BE2C (cell line): ENCODE measurements around the gene THRAP3.

Experiments used
- DNase-seq: peaks from one replicate; pipeline ENCODE4 v3.0.0-alpha.2; 2020
- H3K27me3 ChIP-seq: fragments of 250-450 bp; sonication (Bioruptor Pico); 2 replicates; pipeline ENCODE4 v1.5.1; 2020; ENCODE audit warnings: mild to moderate bottlenecking
- H3K36me3 ChIP-seq: fragments of 250-450 bp; sonication (Bioruptor Pico); 2 replicates; pipeline ENCODE4 v1.5.1; 2020; ENCODE audit warnings: mild to moderate bottlenecking
- H3K4me1 ChIP-seq: fragments of 250-450 bp; sonication (Bioruptor Pico); 2 replicates; pipeline ENCODE4 v1.5.1; 2020
- H3K4me3 ChIP-seq: 2 replicates; pipeline ENCODE4 v1.5.1; 2011; ENCODE audit warnings: low read depth, low read length
- H3K9me3 ChIP-seq: fragments of 250-450 bp; sonication (Bioruptor Pico); 2 replicates; pipeline ENCODE4 v1.5.1; 2020
- TF ChIP-seq, protein P1 (sequence below): IDR thresholded peaks from 2 replicates; pipeline ENCODE4 v1.5.1; 2012; ENCODE audit warnings: mild to moderate bottlenecking, low read depth, low read length

The THRAP3 gene

DNA sequence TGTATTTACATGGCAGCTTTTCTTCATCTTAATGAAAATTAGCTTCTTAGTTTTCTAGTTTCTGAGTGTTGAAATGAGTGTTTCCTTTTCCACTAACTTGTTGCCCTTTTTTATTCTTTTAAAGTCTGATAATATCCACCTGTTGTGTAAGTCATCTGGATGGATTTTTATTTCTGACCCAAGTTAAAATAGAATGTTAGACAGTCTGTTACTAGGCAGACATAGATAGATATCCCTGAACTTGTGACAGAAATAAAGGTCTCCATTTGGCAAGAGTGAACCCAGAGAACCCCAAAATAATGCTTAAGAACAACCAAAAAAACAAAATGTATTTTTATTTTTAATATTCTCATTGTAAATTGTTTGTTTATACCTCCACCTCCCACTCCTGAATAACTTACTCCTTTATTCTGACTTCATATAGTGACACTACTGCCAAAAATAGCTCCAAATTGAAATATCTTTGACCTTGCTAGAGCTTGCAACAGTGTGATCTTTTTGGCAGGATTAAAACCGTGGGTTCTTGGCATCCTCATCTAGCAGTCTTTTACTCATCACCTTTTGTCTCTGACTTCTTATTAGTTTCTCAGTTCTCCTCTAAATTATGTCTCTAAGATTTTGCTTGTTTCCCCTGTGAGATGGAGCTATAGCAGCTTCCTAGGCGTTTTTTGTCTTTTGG is 55.0 kb downstream of the THRAP3 start:
- H3K36me3 ChIP-seq = peaks cover 3% of the 10 kb centered on the region; the same call in 1 of the 2 replicates

DNA sequence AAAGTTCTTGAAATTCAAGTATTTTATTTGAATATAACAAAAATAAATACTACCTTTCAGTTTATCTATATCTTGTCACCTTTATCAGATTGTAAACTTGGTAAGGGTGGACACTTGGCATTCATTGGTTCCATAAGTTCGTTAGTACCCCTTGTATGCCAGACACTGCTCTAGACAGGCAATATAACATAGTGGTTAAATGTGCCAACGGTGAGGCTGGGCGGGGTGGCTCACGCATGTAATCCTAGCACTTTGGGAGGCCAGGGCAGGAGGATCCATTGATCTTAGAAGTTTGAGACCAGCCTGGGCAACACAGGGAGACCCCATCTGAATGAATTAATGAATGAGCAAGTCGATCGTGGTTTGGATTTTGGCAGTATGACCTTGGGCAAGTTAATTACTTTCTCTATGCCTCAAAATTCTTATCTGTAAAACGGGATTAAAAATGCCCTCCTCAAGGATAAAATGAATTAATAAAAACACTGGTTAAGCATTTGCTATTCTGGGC is 55.6 kb downstream of the THRAP3 start:
- no peaks in the 10 kb centered on the region for H3K4me1 ChIP-seq
- H3K4me3 ChIP-seq = no peak overlapping the region
- no peaks in the 10 kb centered on the region for H3K9me3 ChIP-seq
- no peak for DNase-seq
- peaks cover 3% of the 10 kb centered on the region; the same call in 1 of the 2 replicates for H3K36me3 ChIP-seq
- no peaks in the 10 kb centered on the region for H3K27me3 ChIP-seq
- TF ChIP-seq, protein P1, sequence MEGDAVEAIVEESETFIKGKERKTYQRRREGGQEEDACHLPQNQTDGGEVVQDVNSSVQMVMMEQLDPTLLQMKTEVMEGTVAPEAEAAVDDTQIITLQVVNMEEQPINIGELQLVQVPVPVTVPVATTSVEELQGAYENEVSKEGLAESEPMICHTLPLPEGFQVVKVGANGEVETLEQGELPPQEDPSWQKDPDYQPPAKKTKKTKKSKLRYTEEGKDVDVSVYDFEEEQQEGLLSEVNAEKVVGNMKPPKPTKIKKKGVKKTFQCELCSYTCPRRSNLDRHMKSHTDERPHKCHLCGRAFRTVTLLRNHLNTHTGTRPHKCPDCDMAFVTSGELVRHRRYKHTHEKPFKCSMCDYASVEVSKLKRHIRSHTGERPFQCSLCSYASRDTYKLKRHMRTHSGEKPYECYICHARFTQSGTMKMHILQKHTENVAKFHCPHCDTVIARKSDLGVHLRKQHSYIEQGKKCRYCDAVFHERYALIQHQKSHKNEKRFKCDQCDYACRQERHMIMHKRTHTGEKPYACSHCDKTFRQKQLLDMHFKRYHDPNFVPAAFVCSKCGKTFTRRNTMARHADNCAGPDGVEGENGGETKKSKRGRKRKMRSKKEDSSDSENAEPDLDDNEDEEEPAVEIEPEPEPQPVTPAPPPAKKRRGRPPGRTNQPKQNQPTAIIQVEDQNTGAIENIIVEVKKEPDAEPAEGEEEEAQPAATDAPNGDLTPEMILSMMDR = no peak

More for the DNA sequence above, 55.0 kb downstream of the THRAP3 start:
- no peaks in the 10 kb centered on the region for H3K9me3 ChIP-seq
- DNase-seq = no peak
- H3K27me3 ChIP-seq = no peaks in the 10 kb centered on the region
- H3K4me1 ChIP-seq = no peaks in the 10 kb centered on the region
- TF ChIP-seq, protein P1 = no peak
- H3K4me3 ChIP-seq = no peak overlapping the region

DNA sequence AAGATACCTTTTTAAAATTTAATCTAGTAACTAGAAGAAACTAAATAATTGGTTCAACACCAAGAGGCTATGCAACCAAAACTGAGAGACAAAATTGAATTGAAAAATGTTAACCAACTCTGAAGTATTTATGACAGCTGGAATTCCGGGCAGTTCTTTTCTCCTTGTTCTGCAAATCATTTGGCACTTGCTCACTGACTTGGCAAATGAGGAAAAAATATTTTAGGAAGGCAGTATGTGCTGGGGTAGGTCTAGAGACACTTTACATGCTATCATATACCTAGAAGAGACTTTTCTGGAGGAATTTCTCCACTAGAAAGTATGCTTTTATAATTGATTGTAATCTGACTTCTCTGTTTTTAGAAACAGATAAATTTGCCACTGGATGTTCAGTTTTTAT is 59.8 kb downstream of the THRAP3 start:
- Histone ChIP-seq H3K4me1 (no peaks in the 10 kb centered on the region), H3K36me3 (peaks cover 29% of the 10 kb centered on the region), H3K4me3 (no peak overlapping the region), H3K27me3 (no peaks in the 10 kb centered on the region), H3K9me3 (no peaks in the 10 kb centered on the region)
- TF ChIP-seq, protein P1 = no peak
- DNase-seq = no peak

DNA sequence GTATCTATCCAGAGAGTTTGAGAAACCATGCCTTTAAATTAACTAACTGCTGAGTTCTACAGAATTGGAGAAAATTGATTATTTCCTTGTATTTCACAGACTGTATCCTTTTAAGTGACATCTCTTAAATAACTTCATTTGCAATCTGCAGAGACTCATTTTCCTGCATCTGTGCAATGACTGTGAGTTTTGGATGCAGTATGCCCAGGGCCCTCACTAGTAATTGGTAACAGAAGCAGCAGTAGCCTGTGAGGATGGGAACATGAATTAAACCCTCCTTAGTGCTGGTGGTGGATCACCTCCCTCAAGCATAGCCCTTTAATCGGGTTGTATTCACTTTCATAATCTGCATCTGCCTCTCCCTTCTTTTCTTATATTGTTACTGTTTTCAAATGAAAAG is 60.3 kb downstream of the THRAP3 start:
- Histone ChIP-seq H3K4me3 (no peak overlapping the region), H3K36me3 (peaks cover 29% of the 10 kb centered on the region), H3K27me3 (no peaks in the 10 kb centered on the region), H3K9me3 (no peaks in the 10 kb centered on the region), H3K4me1 (no peaks in the 10 kb centered on the region)
- DNase-seq = no peak
- TF ChIP-seq, protein P1 = no peak

DNA sequence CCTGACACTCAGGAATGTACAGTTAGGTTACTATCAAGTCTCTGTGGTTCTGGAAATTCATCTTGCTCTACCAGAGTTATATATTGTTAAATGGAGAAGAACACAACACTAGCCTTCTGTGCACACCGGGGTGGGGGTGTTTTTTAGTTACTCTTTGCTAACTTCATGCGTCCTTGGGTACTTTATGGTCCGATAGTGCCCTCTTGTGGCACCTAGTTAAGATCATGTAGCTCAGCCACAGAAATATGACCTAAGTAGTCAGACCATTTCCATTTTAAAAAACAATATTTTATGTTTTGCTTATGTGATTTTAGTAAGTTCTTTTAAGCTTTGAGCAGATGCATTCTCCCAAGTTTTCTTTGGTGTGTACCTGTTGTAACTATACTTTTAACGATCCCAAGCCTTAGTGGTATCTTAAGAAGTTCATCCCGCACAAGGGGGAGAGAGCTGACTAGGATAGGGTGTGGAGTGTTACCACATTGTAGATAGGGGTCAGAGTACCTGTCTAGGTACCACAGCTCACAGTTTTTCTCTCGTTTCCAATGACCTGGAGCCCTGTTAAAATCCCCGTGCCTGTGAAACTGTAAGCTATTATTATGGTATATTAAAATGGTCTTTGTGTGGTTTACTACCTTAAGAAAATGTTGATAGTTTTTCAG is 61.3 kb downstream of the THRAP3 start:
- Histone ChIP-seq H3K36me3 (peaks cover 29% of the 10 kb centered on the region), H3K9me3 (no peaks in the 10 kb centered on the region), H3K4me3 (no peak overlapping the region), H3K4me1 (no peaks in the 10 kb centered on the region), H3K27me3 (no peaks in the 10 kb centered on the region)
- peak; percentile 57 for DNase-seq
- TF ChIP-seq, protein P1 = peak; percentile 60

DNA sequence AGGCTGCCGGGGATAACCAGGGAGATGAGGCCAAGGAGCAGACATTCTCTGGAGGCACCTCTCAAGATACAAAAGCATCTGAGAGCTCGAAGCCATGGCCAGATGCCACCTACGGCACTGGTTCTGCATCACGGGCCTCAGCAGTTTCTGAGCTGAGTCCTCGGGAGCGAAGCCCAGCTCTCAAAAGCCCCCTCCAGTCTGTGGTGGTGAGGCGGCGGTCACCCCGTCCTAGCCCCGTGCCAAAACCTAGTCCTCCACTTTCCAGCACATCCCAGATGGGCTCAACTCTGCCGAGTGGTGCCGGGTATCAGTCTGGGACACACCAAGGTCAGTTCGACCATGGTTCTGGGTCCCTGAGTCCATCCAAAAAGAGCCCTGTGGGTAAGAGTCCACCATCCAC is 62.6 kb downstream of the THRAP3 start:
- DNase-seq = no peak
- H3K36me3 ChIP-seq = peaks cover 33% of the 10 kb centered on the region
- TF ChIP-seq, protein P1 = no peak

More for the DNA sequence above, 62.6 kb downstream of the THRAP3 start:
- Histone ChIP-seq H3K4me3 (no peak overlapping the region), H3K9me3 (no peaks in the 10 kb centered on the region), H3K27me3 (no peaks in the 10 kb centered on the region), H3K4me1 (no peaks in the 10 kb centered on the region)
